GM15510 (cell line): ENCODE measurements around the gene BCL2L13.

Source experiments
- POLR2A ChIP-seq: IDR thresholded peaks from 3 replicates; pipeline ENCODE4 v1.6.1; 2011; ENCODE audit warnings: borderline replicate concordance; ENCODE audit not compliant: insufficient read length; ENCODE audit errors: extremely low read depth

Gene BCL2L13

GRCh38 chr22:17728786-17729185 is 90.2 kb downstream of the BCL2L13 start:
- TF ChIP-seq POLR2A: no peak

DNA sequence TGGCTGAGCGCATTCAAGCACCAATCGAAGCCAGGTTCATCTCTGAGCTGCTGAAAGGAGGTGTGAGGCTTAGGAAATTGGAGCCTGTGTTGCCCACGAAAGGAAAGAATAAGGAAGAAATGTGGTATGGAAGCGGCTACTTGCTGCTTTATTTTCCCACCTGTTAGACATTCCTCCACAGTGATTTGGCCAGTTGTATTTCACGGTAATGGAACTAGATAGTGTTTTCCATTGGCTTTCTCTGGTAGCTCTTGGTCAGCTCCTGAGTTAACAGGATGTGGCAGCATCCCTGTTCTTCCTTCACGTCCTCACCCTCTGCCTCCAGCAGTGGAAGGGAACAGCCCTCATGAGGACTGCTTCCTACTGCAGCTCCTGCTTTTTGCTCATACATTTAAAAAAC is 91.0 kb downstream of the BCL2L13 start:
- no peak for TF ChIP-seq POLR2A

DNA sequence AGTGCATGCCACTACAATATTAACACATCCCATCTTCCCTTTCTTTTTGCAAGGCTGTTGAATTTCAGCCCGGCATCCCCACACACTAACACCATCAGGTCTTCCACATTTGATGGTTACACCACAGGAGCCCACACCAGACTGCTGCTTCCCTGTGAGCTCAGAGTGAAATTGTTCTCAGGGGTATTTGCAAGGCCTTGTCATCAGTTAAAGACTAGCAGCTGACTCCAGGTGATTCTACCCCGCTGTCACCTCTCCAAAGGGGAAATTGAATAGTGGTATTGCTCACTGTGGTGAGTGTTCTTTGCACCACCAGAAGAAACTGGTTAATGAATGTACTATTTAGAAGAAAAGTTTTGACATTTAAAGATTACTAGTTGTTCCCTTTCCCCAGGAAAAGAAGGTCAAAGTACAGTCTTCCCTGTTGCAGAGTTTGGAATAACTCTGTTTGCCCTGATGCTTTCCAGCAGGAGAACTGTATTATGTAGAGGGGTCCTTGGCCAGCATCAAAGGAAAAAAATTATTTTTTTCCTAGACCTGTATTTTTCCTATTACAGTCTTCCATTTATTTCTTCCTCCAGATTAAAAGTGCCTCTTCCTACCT is 93.8 kb downstream of the BCL2L13 start:
- no peak for TF ChIP-seq POLR2A

DNA sequence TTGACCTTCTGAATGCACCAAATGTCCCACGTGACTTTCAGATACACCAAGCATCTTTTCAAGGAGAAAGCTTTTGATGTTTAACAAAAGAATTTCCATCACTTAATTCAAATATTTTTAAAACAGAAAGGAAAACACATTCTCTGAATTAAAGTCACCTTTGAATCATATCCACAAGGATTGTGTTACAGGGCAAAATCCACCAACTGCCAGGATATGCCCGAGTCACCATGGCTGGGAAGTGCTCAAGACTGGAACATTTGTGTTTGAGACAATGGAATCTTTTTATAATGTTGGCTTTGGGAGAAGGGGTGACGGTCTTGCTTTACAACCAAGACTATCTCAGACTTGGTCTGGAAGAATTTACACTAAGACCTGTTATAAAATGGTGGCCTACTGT is 94.9 kb downstream of the BCL2L13 start:
- no peak for TF ChIP-seq POLR2A

- TF ChIP-seq POLR2A: no peak
Measured at GRCh38 chr22:17734187-17734586, 95.6 kb downstream of the BCL2L13 start.

DNA sequence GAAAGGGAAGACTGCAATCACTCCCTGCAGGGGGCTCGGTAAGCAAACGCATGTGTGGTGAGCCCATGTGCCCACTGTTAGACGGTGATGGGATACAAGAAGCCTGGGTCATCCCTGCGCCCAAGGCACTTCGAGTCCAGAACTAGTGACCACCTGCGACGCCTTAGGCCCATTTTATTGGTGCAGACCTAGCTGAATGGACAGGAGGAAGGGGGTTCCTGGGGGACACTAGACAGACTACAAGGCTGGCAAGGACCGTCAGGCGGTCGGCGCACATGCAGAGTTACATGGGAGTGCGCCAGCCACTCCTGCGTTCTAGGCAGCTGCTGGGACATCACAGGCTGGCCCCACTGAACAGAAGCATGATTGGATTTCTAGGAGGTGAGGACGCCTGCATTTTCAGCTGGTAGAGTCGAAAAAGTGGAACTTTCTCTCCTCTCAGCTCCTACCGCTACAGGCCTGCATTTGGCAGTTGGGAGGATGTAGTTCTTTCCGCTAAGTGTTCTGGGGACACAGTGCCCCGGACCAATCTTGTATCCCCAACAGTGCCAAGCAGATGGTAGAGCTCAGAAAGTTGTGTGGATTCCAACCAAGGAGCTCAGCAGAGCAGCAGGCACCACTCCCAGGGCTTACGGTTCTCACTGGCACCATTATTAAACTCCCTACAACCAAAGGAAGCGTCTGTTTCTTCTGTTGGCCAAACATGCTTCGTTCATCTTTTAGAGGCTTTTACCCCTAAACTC is 100.0 kb downstream of the BCL2L13 start:
- no peak for TF ChIP-seq POLR2A

DNA sequence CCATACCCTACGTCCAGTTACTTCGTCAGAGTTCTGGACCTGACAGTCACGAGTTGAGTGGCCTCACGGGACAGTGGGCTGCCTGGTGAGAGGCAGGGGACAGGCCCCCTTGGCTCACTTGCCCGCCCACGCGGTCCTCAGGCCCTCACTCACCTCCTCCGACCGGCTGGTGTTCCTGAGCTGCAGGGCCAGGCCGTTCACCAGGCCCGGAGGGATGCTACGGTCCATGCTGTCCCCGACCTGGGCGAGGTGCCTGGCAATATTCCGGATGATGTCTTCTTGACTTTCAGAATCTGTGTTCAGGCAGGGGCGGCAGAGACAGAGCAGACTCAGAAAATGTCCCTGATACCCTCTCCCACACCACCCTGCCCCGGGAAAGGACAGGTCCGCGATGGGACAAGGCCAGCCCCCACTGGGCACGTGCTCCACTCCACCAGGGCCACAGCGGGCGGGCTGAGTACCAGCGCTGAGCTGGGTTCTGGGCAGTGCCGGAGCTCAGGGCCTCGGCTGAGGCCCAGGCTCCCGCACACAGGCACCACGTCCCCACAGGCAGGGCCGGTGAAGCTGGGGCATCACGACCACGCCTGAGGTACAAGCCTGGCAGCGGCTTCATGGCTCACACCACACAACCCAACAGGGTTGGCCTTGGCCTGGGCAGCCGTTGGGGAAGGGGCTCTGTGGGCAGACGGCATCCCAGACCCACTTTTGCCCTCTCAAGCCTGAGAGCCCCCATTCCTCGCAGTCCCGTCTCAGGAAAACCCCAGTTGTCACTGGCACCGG is 100.8 kb downstream of the BCL2L13 start:
- no peak for TF ChIP-seq POLR2A

GRCh38 chr22:17741866-17742526 is 103.4 kb downstream of the BCL2L13 start:
- TF ChIP-seq POLR2A: no peak

GRCh38 chr22:17742527-17742902 is 104.0 kb downstream of the BCL2L13 start:
- TF ChIP-seq POLR2A: no peak

DNA sequence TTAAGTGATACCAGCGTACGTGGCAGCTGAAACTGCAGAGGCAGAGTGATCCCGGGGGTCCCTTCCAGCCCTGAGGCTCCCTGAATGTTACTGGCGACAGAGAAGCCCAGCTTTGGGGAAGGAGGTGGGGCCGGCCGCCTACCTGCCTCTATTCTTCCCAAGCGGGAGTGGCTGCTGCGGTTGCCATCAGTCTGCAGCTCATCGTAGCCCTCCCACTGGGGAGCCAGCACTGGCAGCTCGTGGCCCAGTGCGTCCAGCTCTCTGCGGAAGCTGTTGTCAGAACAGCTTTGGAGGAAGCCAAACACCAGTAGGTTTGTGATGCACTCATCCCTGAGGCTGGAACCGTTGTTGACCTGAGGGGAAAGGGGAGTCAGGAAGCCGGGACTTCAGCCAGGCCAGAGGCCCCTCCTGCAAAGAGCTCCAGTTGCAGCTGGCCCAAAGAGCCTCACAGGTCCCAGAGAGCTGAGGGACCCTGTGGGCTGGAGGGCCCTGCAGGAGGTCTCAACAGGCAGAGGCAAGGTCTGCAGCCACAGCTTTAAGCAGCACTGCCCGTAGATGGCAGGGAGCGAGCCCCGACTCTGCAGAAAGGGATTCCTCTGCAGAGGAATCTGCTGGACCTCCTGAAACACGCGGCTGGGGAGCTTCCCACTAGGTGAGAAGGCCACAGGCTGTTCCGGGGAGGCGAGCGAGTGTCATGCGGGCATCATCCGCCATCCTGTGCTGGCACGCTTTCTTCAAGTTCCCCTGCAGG is 105.3 kb downstream of the BCL2L13 start:
- no peak for TF ChIP-seq POLR2A

DNA sequence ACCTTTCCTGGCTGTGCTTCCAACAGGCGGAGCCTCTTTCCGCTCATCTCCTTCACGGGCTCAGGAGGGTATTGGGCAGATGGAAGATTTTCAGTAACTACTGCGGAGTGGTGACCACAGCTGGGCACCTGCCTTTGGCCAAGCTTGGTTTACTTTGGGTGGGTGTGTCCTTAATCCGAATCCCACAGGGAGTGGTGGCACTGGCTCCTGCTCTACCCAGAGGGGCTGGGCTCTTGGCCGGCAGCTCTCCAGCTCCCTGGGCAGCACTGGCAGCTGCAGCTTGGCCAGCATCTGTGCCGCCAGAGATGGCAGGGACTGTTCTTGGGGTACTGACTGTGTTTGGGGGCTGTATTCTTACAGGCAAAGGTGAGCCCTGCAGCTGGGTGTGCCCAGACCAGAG is 105.9 kb downstream of the BCL2L13 start:
- no peak for TF ChIP-seq POLR2A

GRCh38 chr22:17746916-17747315 is 108.4 kb downstream of the BCL2L13 start:
- TF ChIP-seq POLR2A: no peak

GRCh38 chr22:17748555-17749353 is 110.2 kb downstream of the BCL2L13 start:
- no peak for TF ChIP-seq POLR2A

DNA sequence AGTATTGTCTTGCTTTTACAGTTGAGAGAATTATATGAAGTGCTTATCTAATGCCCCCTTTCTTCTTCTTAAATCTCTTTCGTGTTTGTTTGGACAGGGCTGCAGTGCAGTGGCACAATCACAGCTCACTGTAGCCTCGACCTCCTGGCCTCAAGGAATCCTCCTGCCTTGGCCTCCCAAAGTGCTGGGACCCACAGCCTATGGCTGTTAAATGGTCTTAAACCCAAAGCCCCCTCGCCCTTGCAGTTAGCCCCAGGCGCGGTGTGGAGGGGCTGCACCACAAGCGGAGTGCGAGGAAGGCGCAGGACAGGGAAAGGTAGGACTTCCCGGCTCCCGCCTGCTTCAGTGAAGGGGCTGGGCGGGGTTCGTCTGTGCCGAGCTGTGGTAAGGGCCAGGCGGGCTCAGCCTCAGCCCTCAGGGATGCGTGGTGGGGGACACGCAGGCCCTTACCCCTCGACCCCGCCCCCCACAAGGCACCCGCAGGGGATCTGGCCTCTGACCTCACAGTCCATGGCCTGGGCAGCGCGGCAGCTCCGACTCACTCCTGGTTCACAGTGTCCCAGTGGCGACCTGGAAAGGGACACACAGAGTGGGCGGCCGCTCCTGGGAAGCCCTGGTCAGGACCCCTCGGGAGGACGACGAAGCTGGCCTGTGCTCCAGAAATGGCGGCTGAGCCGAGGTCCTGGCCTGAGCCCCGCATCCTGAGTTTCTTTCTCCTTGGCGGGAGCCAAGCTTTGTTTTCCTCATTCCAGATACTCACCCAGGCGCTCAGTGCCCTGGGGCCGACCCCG is 111.2 kb downstream of the BCL2L13 start:
- TF ChIP-seq POLR2A: no peak

- TF ChIP-seq POLR2A: no peak
Measured at GRCh38 chr22:17751596-17751995, 113.0 kb downstream of the BCL2L13 start.
